Measurements from ENCODE around the gene EPHB2.

DNA sequence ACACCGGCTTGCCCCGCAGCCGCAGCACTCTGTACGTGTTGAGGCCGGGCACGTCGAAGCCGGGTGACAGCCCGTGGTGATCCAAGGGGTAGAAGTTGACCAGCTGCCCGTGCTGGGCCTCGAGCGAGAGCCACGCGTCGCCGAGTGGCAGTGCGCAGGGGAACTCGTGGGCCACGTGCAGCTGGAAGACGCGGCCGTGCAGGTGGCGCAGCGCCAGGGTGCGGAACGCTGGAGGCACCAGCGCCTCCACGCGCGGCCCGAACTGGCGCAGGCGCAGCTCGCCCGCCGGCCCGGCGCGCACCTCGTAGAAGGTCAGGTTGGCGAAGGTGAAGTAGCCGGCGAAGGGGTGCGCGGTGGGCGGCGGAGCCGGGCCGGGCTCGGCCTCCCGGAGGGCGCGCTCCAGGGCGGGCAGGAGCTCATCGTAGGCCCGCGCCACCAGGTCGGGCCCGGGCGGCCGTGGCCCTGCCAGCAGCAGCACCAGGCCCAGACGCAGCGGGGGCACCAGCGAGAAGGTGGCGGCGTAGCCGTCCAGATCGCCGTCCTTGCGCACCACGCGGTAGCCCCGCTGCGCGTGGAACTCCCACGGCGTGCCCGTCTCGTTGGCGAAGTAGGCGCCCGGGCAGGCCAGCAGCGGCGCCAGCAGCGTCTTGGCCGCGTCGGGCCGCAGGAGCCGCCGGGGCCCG lies 242.6 kb downstream of the EPHB2 start:
- TF ChIP-seq, protein P1, sequence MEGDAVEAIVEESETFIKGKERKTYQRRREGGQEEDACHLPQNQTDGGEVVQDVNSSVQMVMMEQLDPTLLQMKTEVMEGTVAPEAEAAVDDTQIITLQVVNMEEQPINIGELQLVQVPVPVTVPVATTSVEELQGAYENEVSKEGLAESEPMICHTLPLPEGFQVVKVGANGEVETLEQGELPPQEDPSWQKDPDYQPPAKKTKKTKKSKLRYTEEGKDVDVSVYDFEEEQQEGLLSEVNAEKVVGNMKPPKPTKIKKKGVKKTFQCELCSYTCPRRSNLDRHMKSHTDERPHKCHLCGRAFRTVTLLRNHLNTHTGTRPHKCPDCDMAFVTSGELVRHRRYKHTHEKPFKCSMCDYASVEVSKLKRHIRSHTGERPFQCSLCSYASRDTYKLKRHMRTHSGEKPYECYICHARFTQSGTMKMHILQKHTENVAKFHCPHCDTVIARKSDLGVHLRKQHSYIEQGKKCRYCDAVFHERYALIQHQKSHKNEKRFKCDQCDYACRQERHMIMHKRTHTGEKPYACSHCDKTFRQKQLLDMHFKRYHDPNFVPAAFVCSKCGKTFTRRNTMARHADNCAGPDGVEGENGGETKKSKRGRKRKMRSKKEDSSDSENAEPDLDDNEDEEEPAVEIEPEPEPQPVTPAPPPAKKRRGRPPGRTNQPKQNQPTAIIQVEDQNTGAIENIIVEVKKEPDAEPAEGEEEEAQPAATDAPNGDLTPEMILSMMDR (IDR thresholded peaks at IDR 0.05; ENCODE audit: extremely low read depth in 1 of 2, insufficient read depth in 1 of 2, low read depth in 1 of 2, low read length in 2 of 2) = no peak
- TF ChIP-seq MYC (IDR thresholded peaks at IDR 0.05; ENCODE audit: low read depth, low read length) (no peak), POLR2A (IDR thresholded peaks at IDR 0.05; ENCODE audit: low read depth, low read length) (no peak), POLR2AphosphoS5 (IDR thresholded peaks at IDR 0.05; ENCODE audit: insufficient read depth, low read depth, low read length) (no peak), FOS (IDR thresholded peaks at IDR 0.05; ENCODE audit: borderline replicate concordance, insufficient read depth, low read length) (no peak)
